ENCODE measurements around the gene KRT27.
"Not testable (repeated sequence)": the region's sequence is repeated elsewhere in the genome, so short reads cannot be mapped to it uniquely, and the experiment has no call there.

The KRT27 gene

GRCh38 chr17:40753804-40754203 is 28.5 kb downstream of the KRT27 start:
- no peak for FAIRE-seq

GRCh38 chr17:40751065-40751464 is 31.3 kb downstream of the KRT27 start:
- no peak for FAIRE-seq

DNA sequence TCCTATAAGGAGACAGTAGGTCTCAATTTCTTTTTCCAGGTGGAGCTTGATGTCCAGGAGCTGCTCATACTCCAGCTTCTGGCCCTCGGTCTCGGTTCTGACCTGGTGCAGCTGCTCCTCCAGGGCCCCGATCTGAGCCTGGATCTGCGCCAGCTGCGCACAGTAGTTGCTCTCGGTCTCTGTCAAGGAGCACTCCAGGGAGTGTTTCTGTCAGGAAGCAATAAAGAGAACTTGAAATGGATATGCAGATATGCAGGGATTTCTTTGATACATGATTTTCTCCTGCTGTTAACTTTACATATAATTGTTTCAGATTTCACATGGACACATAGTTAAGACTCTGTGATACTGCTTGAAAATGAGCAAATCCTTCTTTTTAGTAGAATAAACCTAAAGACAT is 32.0 kb downstream of the KRT27 start:
- FAIRE-seq: no peak

DNA sequence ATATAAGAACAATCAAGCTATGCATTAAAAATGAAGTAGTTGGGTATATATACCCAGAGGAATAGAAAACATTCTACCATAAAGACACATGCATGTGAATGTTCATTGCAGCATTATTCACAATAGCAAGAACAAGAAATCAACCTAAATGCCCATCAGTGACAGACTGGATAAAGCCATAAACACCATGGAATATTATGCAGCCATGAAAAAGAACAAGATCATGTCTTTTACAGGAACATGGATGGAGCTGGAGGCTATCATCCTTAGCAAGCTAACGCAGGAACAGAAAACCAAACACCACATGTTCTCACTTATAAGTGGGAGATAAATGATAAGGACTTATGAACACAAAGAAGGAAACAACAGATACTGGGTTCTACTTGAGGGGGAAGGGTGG is 33.7 kb downstream of the KRT27 start:
- not testable (repeated sequence) for FAIRE-seq

GRCh38 chr17:40738553-40738952 is 43.8 kb downstream of the KRT27 start:
- FAIRE-seq: no peak

DNA sequence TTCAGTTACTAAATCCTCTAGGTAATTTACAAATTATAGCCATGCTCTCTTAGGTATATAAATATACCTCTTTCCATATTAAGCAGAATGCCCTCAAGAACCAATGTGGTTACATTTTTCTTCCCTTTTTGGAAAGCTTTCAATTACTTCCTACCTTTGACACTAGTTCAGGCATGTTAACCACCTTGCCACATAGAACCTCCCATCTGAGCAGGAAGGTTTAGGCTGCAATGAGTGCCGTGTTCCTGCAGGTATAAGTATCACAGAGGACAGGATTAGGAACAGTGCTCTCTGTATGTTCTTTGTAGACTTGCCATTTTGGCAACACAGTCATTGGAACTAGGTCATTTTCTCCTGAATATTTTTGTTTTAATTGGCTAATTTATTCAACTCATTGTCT is 47.3 kb downstream of the KRT27 start:
- no peak for FAIRE-seq

DNA sequence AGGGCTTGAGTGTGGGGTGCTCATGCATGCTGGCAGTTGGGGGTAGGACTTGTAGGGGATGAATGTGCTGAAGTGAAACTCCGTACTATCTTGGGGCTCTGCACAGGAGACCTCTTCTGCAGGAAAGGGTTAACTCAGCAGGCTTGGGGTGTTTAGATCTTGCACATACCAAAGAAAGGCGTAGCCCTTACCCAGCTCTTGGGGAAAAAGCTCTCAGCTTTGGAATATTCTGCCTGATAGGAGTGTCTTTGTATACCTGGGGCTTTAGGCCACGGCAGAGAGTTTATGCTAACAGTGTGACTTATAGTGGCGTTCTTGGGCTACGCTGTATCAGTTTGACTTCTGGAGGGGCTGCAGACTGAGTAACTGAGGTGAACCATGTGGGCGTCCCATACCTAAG is 48.3 kb downstream of the KRT27 start:
- FAIRE-seq: no peak

DNA sequence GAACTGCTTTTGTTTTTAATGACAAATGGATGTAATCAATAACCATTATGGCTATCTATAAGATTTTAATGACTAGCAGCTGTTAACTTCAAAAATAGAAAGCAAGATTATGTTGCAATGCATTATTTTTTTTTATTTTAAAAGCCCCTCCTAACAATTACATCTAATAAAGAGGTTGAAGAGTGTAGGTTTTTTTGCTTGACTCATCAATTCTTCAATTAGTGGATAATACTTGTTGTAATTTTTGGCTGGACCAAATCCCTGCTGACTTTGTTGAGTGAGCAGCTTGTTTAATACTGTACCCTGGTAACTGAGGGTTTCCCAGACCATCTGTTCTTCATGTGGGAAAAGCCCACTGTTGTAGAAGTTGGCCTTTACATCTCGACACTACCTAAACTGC is 51.4 kb downstream of the KRT27 start:
- FAIRE-seq: no peak

DNA sequence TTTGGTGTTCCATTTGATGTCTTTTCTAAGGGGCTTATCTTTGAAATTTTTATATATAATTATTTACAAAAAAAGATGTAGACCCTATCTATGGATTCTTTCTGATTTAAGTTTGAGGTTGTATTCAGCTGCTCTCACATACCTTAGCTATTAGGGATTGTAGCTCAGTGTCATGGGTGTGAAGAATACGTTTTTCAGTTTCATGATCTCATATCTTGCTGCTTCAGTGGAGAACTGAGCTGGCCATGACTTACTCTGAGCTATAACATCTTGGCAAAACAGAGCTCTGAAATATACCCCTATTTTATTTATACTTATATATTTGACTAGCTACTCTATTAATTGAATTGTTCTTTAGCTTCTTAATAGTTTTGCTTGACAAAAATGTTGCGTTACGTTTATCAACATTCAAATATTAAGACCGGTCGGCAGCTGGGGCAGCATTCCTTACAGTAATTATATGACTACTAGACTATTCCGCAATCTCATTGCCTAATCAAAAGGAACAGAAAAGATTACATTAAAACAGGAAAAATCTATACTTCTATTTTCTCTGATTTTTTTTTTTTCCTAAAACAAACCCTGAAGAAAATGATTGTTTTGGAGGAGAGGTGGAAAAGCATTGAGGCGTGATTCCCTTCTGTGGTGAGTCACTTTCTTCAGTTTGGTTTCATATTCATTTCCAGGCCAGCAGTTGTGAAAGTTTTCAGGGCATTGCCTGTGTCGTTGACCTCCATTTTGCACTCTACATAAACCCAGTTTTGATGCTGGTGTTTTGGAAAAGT is 54.7 kb downstream of the KRT27 start:
- FAIRE-seq: no peak

DNA sequence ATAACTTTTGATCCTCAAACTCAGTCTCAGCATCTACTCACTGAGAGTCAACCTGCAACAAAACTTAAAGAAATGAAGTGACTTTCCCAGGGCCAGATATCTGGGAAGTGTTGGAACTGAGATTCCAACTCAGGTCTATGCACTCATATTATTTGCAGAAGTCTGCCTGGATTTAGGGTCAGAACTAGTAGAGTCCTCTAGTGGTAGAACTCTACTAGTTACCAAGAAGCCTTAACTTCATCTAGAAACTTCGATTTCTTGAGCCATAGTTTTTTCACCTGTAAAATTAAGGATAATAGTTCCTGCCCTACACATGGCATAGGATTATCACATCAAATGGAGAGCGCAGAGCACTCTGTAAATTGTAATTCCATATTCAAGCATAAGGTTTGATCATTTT is 55.4 kb downstream of the KRT27 start:
- peak; percentile 13 for FAIRE-seq

Data from TTC549 (cell line).